Measurements from ENCODE around the gene SLC2A4RG.
A peak's percentile ranks its signal among the peaks of the same experiment; 100 is the strongest.
"Not testable (repeated sequence)": the region's sequence is repeated elsewhere in the genome, so short reads cannot be mapped to it uniquely, and the experiment has no call there.

SLC2A4RG gene

DNA sequence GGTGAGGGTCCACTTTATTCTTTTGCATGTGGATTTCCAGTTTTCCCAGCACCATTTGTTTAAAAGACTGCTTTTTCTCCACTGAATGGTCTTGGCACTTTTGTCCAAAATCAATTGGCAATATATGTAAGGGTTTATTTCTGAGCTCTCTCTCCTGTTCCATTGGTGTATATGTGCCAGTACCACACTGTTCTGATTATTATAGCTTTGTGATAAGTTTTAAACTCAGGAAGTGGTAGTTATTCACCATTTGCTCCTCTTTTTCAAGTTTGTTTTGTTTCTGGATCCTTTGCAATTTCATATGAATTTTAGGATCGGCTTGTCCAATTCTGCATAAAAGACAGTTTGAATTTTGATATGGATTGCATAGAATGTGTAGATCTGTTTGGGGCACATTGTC, 27.4 kb upstream of the SLC2A4RG start:
- DNase-seq (ENCODE audit: low read depth in 2 of 2): no peak

DNA sequence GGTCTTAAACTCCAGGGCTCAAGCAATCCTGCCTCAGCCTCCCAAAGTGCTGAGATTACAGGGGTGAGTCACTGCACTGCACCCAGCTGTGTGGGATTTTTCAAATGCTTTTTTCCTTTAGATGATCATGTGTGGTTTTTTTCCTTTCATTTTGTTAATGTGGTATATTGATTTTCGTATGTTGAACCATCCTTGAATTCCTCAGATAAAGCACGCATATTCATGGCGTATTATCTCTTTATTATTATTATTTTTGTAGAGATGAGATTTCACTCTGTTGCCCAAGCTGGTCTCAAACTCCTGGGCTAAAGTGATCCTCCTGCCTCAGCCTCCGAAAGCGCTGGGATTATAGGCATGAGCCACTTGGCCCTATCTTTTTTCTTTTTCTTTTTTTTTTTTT, 24.7 kb upstream of the SLC2A4RG start:
- no peak for DNase-seq (ENCODE audit: low read depth in 2 of 2)

DNA sequence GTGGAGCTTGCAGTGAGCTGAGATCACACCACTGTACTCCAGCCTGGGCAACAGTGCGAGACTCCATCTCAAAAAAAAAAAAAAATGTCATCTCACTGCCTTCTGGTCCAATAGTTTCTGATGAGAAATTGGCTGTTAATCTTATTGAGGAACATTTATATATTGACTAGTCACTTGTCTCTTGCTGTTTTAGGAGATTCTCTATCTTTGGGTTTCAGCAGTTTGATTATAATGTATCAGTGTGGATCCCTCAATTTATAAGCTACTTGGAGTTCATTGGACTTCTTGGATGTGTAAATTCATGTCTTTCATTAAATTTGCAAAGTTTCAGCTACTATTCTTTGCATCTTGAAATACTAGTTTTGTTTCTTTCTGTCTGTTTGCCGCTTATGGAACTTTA, 20.6 kb upstream of the SLC2A4RG start:
- DNase-seq (ENCODE audit: low read depth in 2 of 2): no peak

DNA sequence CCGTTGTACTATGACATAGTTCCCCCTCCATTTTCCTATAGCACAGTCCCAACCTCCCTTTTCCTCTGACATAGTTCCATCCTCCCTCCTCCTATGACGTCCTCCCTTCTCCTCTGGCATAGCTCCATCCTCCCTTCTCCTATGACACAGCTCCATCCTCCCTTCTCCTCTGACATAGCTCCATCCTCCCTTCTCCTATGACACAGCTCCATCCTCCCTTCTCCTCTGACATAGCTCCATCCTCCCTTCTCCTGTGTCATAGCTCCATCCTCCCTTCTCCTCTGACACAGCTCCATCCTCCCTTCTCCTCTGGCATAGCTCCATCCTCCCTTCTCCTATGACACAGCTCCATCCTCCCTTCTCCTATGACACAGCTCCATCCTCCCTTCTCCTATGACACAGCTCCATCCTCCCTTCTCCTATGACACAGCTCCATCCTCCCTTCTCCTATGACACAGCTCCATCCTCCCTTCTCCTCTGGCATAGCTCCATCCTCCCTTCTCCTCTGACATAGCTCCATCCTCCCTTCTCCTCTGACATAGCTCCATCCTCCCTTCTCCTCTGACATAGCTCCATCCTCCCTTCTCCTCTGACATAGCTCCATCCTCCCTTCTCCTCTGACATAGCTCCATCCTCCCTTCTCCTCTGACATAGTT, 16.5 kb upstream of the SLC2A4RG start:
- not testable (repeated sequence) for DNase-seq (ENCODE audit: low read depth in 2 of 2)

DNA sequence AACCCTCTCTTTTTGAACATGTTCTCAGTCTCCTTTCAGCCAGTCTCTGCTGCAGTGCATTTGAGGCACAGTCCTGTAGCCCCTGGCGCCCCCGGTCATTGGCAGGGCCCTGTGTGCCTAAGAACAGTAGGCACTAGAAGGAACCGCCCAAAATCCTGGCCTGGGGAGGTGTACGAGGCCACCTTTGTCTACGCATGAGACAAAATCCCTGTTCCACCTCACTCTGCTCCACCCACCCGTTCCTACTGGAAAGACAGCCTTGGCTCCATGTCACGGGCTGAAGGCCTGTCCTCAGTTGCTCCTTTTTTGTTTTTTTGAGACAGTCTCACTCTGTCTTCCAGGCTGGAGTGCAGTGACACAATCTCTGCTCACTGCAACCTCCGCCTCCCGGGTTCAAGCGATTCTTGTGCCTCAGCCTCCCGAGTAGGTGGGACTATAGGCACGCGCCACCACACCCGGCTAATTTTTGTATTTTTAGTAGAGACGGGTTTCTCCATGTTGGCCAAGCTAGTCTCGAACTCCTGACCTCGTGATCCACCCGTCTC, 9.3 kb upstream of the SLC2A4RG start:
- not testable (repeated sequence) for DNase-seq (ENCODE audit: low read depth in 2 of 2)

DNA sequence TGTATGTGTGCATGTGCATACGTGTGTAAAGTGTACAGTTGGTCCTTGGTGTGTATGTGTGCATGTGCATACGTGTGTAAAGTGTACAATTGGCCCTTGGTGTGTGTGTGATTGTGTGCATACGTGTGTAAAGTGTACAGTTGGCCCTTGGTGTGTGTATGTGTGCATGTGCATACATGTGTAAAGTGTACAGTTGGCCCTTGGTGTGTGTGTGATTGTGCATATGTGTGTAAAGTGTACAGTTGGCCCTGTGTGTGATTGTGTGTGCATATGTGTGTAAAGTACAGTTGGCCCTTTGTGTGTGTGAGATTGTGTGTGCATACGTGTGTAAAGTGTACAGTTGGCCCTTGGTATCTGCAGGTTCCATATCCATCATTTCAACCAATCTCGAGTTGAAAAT, 8.2 kb upstream of the SLC2A4RG start:
- no peak for DNase-seq (ENCODE audit: low read depth in 2 of 2)

DNA sequence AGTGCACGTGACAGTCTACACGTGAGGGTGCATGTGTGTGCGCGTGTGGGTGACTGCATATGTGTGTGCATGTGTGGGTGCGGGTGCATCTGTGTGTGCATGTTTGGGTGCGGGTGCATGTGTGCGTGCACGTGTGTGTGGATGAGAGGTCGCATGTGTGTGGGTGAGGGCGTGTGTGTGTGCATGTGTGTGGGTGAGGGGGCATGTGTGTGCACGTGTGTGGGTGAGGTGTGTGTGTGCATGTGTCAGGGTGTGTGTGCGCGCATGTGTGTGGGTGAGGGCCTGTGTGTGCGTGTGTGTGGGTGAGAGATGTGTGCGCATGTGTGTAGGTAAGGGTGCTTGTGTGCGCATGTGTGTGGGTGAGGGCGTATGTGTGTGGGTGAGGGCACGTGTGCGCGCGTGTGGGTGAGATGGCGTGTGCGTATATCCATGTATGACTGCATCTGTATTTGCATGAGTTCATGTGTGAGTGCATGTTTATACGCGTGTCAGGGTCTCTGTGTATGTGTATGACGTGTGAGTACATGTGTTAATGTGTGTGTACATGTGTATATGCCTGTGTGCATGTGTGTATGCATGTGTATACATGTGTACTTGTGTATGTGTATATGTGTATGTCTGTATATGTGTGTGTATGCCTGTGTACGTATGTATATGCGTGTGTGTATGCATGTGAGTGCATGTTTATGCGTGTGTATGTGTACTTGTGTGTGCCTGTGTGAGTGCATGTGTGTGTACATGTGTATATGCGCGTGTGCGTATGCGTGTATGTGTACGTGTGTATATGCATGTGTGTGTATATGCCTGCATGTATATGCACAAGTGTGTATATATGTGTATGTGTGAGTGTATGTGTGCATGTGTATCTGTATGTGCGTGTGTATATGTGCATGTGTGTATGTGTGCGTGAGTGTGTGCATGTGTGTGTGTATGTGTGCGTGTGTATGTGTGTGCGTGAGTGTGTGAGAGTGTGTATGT, 7.2 kb upstream of the SLC2A4RG start:
- no peak for DNase-seq (ENCODE audit: low read depth in 2 of 2)

DNA sequence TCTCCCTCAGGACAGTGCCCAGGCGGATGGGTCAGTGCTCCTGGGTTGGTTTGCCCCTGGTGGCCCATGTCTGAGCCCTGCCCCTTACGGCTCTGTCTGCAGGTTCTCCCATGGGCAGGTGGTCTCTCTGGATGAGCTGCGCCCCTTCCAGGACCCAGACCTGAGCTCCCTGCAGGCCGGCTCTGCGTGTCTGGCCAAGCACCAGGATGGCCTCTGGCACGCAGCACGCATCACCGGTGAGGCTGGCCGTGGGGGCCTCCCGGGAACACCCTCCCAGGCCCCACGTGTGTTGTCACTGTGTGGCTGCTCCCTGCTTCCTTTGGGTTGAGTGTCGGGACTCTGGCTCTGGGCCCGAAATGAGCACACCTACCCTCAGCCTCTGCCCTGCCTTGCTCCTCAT, 6.5 kb upstream of the SLC2A4RG start:
- DNase-seq (ENCODE audit: low read depth in 2 of 2): no peak

DNA sequence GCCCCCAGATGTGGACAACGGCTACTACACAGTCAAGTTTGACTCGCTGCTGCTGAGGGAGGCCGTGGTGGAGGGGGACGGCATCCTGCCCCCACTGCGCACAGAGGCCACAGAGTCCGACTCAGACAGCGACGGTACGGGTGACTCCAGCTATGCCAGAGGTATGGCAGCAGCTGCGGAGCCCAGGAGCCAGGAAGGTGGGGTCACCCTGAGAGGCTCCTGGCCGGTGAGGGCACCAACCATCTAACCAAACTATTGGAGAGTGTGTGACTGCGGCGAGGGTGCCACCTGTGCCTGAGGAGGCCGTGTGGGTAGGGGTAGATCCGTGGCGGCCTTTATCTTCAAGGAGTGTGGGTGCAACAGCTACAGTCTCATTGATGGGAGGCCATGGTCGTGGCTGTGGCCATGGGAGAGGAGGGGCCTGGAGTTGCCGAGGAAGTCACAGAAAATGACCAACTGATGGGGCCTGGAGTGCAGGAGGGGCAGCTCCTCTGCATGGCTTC, 5.9 kb upstream of the SLC2A4RG start:
- no peak for DNase-seq (ENCODE audit: low read depth in 2 of 2)

DNA sequence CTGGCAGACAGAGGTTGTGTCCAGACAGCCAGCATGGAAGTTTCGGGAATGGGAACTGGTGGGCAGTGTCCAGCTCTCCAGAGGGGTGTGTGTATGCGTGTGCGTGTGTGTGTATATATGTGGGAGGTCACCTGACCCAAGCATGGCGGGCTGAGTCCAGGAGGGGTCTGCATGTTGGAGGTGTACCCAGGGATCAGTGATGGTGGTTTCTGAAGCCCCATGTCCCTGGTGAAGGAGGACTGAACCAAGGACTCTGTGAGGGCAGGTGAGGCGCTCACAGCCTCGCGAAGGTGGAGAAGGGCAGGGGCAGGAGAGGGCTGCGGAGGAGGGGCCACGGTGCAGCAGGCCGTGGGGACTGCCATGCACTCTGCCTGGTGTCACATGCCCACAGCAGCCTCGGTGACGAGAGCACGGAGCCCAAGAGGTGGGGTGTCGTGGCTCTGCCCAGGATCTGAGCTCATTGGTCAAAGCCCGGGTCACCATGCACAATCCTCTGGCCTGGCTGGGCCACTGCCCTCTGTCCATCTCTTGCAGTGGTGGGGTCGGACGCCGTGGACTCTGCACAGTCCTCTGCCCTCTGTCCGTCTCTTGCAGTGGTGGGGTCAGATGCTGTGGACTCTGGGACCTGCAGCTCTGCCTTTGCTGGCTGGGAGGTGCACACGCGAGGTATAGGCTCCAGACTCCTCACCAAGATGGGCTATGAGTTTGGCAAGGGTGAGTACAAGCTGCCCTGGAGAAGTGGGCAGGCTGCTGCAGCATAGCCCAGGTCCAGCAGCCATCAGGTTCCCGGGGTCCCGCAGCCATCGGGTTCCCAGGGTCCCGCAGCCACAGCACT, 5.2 kb upstream of the SLC2A4RG start:
- DNase-seq (ENCODE audit: low read depth in 2 of 2): no peak

DNA sequence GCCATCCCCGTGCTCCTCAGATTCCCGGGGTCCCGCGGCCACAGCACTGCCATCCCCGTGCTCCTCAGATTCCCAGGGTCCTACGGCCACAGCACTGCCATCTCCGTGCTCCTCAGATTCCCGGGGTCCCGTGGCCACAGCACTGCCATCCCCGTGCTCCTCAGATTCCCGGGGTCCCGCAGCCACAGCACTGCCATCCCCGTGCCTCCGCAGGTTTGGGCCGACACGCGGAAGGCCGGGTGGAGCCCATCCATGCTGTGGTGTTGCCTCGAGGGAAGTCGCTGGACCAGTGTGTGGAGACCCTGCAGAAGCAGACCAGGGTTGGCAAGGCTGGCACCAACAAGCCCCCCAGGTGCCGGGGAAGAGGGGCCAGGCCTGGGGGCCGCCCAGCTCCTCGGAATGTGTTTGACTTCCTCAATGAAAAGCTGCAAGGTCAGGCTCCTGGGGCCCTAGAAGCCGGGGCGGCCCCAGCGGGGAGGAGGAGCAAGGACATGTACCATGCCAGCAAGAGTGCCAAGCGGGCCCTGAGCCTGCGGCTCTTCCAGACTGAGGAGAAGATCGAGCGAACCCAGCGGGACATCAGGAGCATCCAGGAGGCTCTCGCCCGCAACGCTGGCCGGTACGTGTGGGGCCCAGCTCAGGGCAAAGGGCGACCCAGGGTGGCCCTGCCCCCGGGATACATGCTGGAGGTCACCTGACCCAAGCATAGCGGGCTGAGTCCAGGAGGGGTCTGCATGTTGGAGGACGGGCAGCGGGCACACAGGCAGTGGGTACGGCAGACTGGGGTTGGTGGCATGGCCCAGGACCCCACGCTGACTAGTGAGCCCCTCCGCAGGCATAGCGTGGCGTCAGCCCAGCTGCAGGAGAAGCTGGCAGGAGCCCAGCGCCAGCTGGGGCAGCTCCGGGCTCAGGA, 4.4 kb upstream of the SLC2A4RG start:
- no peak for DNase-seq (ENCODE audit: low read depth in 2 of 2)

DNA sequence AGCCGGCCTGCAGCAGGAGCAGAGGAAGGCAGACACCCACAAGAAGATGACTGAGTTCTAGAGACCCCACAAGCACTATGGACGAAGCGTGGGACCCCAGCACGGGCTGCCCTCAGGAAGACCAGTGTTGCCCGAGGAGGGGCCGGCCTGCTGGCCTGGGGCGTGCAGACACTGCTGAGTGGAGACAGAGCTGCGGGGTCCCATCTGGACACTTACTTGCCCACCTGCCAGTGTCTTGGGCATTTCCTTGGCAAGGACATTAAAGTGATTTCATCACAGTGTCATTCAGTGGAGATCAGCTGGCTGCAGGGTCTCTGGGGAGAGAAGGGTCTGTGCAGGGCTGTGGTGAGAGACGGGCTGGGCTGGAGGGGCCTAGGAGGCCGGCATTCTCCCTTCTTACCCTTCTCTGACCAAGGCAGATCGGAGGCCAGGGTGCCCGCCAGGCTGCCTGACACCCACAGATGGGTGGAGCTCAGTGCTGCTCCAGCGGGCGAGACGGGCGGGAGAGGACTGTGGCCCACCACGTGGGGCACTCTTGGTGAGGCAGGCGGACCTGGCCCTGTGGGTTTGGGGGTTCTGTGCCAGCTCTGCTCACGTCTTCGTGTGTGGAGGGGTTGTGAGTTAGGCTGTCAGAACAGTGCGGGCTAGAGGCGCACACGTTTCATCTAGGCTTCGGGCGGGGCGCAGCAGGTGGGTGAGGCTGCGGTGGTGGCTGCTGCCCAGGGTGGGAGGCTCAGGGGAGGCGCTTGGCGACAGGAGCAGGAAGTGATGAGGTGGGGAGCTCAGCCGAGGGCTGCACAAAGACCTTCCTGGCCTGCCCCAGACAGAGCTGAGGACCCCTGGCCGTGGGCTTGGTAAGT, 3.5 kb upstream of the SLC2A4RG start, which contains the start of gene LIME1:
Gene LIME1 (plus strand): TSS at position 806 of the 860 bp plus-strand sequence. CDS start 886 bp downstream, outside the sequence.
- peak; percentile 46 to 60 for DNase-seq (ENCODE audit: low read depth in 2 of 2)

DNA sequence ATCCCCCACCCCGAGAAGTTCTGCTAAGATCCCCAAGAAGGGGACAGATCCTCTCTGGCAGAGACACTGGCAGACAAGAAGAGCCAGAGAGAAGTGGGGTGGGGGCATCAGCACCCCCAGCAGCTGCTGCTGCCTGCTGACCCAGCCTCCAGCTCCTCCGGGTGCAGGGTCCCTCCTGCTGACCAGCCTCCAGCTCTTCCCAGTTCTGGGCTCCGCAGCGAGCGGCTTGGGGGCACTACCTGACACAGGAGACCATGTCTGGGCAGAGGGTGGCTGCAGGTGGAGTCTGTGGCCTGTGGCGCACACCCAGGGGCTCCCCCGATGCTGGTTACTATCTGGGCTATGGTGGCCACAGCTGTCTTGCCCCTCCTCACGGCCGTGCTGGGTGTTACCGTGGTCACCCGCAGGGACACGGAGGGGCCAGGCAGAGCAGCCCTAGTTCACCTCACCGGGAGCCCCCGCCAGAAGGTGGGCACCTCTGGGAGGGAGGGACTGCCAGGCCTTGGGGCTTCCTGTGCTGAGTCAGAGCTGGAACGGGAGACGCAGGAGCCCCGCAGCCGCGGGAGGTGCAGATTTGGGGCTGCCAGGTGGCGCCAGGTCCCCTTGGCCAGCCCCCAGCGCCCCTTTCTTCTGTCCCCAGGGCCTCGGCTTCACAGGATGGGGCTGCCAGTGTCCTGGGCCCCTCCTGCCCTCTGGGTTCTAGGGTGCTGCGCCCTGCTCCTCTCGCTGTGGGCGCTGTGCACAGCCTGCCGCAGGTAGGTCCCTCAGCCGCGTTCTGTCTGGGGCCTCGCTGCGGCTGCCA, 2.5 kb upstream of the SLC2A4RG start:
- peak in 1 of 2 donors; percentile 35 for DNase-seq (ENCODE audit: low read depth in 2 of 2)

DNA sequence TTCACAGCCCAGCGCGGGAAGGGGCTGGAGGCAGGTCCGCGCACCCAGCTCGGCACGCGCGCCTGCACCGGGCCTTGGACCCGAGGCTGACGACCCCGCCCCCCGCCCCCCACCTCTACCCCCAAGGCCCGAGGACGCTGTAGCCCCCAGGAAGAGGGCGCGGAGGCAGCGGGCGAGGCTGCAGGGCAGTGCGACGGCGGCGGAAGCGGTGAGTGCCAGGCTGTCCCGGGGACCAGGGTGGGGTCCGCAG, 2.0 kb upstream of the SLC2A4RG start:
- DNase-seq (ENCODE audit: low read depth in 2 of 2): no peak

DNA sequence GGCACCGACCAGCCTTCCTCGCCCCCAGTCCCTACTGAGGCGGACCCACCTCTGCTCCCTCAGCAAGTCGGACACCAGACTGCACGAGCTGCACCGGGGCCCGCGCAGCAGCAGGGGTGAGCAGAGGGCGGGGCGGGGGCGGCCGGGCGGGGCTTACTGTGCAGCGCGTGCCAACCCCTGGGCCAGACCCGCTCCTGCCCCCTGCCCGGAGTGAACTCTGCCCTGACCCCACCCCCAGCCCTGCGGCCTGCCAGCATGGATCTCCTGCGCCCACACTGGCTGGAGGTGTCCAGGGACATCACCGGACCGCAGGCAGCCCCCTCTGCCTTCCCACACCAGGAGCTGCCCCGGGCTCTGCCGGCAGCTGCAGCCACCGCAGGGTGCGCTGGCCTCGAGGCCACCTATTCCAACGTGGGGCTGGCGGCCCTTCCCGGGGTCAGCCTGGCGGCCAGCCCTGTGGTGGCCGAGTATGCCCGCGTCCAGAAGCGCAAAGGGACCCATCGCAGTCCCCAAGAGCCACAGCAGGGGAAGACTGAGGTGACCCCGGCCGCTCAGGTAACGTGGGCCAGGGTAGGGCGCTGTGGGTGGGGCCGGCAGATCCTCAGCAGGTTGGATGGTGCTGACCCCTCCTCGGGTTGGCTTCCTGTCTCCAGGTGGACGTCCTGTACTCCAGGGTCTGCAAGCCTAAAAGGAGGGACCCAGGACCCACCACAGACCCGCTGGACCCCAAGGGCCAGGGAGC, 1.5 kb upstream of the SLC2A4RG start:
- no peak for DNase-seq (ENCODE audit: low read depth in 2 of 2)

DNA sequence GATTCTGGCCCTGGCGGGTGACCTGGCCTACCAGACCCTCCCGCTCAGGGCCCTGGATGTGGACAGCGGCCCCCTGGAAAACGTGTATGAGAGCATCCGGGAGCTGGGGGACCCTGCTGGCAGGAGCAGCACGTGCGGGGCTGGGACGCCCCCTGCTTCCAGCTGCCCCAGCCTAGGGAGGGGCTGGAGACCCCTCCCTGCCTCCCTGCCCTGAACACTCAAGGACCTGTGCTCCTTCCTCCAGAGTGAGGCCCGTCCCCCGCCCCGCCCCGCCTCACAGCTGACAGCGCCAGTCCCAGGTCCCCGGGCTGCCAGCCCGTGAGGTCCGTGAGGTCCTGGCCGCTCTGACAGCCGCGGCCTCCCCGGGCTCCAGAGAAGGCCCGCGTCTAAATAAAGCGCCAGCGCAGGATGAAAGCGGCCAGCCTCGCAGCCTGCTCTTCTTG, 868 bp upstream of the SLC2A4RG start:
- DNase-seq (ENCODE audit: low read depth in 2 of 2): no peak

DNA sequence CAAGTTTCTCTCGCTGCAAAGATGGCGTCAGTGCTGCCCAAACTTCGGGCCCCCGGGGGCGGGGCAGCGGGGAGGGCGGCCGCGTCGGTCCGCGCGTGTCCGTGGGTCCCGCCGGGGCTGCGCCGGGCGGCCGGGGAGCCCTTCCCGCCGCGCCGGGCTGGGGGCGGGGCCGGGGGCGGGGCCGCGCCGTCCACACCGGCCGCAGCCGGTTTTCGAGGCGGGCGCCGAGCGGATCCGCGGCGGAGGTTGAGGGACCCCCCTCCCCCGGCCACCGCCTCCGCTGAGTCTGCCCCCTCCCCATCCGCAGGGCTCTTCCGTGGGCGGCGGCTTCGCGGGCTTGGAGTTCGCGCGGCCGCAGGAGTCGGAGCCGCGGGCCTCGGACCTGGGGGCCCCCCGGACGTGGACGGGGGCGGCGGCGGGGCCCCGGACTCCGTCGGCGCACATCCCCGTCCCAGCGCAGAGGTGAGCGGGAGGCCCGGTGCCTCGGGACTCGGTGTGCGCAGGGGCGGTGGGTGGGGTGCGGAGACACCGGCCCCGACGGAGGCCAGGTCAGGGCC, 572 bp downstream of the SLC2A4RG start:
- DNase-seq (ENCODE audit: low read depth in 2 of 2): no peak
